A549 (cell line): ENCODE data around the gene GNRHR. TPM values are rescaled to one million over a fixed set of nuclear protein-coding genes. Genes with fewer than 3 reads are reported as not detected.

Source experiments
- ATAC-seq, 2 experiments: fragments of 200-7000 bp in 1 of 2; fragments of >200 bp in 1 of 2; cut with Nextera tagmentation in 1 of 2; cut with Tn5 transposase in 1 of 2; 3 replicates each; pipeline versions ENCODE4 v1.8.0 to v1.9.1; 2018 to 2020; ENCODE audit warnings: mild to moderate bottlenecking in 1 of 2, moderate library complexity in 1 of 2
- CTCF ChIA-PET: fragments of 300-600 bp; sonication (Branson Sonifier 250); formaldehyde crosslinking; extraction: SDS; loops from one replicate; lab custom pipeline; 2021; ENCODE audit warnings: antibody characterized with exemption, inconsistent platforms; lab: Yijun Ruan, JAX
- POLR2A ChIA-PET: fragments of 350-600 bp; formaldehyde crosslinking; extraction: SDS; loops from one replicate; lab custom pipeline; 2021; ENCODE audit warnings: antibody characterized with exemption, inconsistent platforms; lab: Yijun Ruan, JAX
- DNase-seq, 2 experiments: peaks; one replicate each; pipeline versions ENCODE4 v3.0.0 to v3.0.0-alpha.2; 2011 to 2016; ENCODE audit warnings: low read depth in 1 of 2, low spot score in 1 of 2
- FAIRE-seq: peaks from 2 replicates; lab custom pipeline; 2011; peaks lifted over from hg19 to GRCh38; lab: Jason Lieb, UNC
- H3K27ac ChIP-seq, 2 experiments: fragments of >200 bp; sonication (Bioruptor Twin); formaldehyde crosslinking; 3 replicates each; pipeline ENCODE4 v1.5.1; 2016 to 2017
- H3K4me1 ChIP-seq: fragments of >200 bp; sonication (Bioruptor Twin); formaldehyde crosslinking; 3 replicates; pipeline ENCODE4 v1.6.1; 2016
- H3K4me2 ChIP-seq: fragments of >200 bp; sonication (Bioruptor Twin); formaldehyde crosslinking; 3 replicates; pipeline ENCODE4 v1.6.1; 2016
- H3K4me3 ChIP-seq: fragments of >200 bp; sonication (Bioruptor Twin); formaldehyde crosslinking; 3 replicates; pipeline ENCODE4 v1.5.1; 2016
- H3K9me3 ChIP-seq: fragments of >200 bp; sonication (Bioruptor Twin); formaldehyde crosslinking; 3 replicates; pipeline ENCODE4 v1.6.1; 2016
- BHLHE40 ChIP-seq: IDR thresholded peaks from 2 replicates; pipeline ENCODE4 v1.6.1; 2012; ENCODE audit warnings: low read depth, low read length, inconsistent platforms
- EHMT2 ChIP-seq: fragments of 200-600 bp; sonication (generic); IDR thresholded peaks from 2 replicates; pipeline ENCODE4 v1.6.1; 2016; ENCODE audit warnings: antibody characterized with exemption, low read depth, mild to moderate bottlenecking, moderate library complexity
- EP300 ChIP-seq, 2 experiments: fragments of >200 bp; sonication (Bioruptor Twin); formaldehyde crosslinking; IDR thresholded peaks; 2 replicates in 1 of 2; 3 replicates in 1 of 2; pipeline ENCODE4 v1.6.1; 2016 to 2017
- ESRRA ChIP-seq: fragments of 150-350 bp; IDR thresholded peaks from 2 replicates; pipeline ENCODE4 v1.6.1; 2014; ENCODE audit warnings: mild to moderate bottlenecking, low read length, borderline replicate concordance
- FOSL2 ChIP-seq, 2 experiments: fragments of 450-650 bp in 1 of 2; fragments of >200 bp in 1 of 2; sonication (Bioruptor Twin) in 1 of 2; formaldehyde crosslinking; IDR thresholded peaks; 2 replicates each; pipeline versions ENCODE4 v1.5.0 to v1.6.1; 2016 to 2020; ENCODE audit warnings: mild to moderate bottlenecking in 1 of 2, moderate library complexity in 1 of 2
- FOXS1 ChIP-seq: fragments of 250-450 bp; sonication (Bioruptor Pico); IDR thresholded peaks from 2 replicates; pipeline ENCODE4 v1.5.0; 2020; ENCODE audit warnings: mild to moderate bottlenecking, moderate library complexity
- GATA3 ChIP-seq: IDR thresholded peaks from 2 replicates; pipeline ENCODE4 v1.6.1; 2012; ENCODE audit warnings: borderline replicate concordance
- HES2 ChIP-seq: fragments of >200 bp; sonication (Bioruptor Twin); formaldehyde crosslinking; IDR thresholded peaks from 2 replicates; pipeline ENCODE4 v1.6.1; 2016
- HEYL ChIP-seq: fragments of 250-450 bp; sonication (Bioruptor Pico); IDR thresholded peaks from 2 replicates; pipeline ENCODE4 v1.8.0; 2021; ENCODE audit warnings: mild to moderate bottlenecking, moderate library complexity
- HOXB5 ChIP-seq: fragments of 250-450 bp; sonication (Bioruptor Pico); IDR thresholded peaks from 2 replicates; pipeline ENCODE4 v1.5.0; 2020; ENCODE audit warnings: mild to moderate bottlenecking, moderate library complexity
- MAFK ChIP-seq: fragments of 450-650 bp; IDR thresholded peaks from 2 replicates; pipeline ENCODE4 v1.6.1; 2014; ENCODE audit not compliant: partially characterized antibody
- MAX ChIP-seq: IDR thresholded peaks from 2 replicates; pipeline ENCODE4 v1.6.1; 2012
- MYC ChIP-seq: IDR thresholded peaks from 2 replicates; pipeline ENCODE4 v1.6.1; 2012; ENCODE audit warnings: mild to moderate bottlenecking, inconsistent platforms, low read length, improper control_type of control experiment, borderline replicate concordance
- NR3C1 ChIP-seq: fragments of >200 bp; sonication (Bioruptor Twin); formaldehyde crosslinking; IDR thresholded peaks from 3 replicates; pipeline ENCODE4 v1.6.1; 2017
- PBX3 ChIP-seq: IDR thresholded peaks from 2 replicates; pipeline ENCODE4 v1.6.1; 2012
- PHF8 ChIP-seq: fragments of 200-600 bp; sonication (generic); IDR thresholded peaks from 2 replicates; pipeline ENCODE4 v1.6.1; 2016; ENCODE audit warnings: low read depth, mild to moderate bottlenecking, antibody characterized with exemption, moderate library complexity, borderline replicate concordance
- POLR2A ChIP-seq: IDR thresholded peaks from 2 replicates; pipeline ENCODE4 v1.6.1; 2012; ENCODE audit warnings: mild to moderate bottlenecking, low read length
- RCOR1 ChIP-seq: fragments of 150-350 bp; IDR thresholded peaks from 2 replicates; pipeline ENCODE4 v1.6.1; 2014; ENCODE audit warnings: antibody characterized with exemption, low read length, low read depth
- ZC3H11A ChIP-seq: fragments of 450-650 bp; IDR thresholded peaks from 2 replicates; pipeline ENCODE4 v1.6.1; 2014; ENCODE audit warnings: antibody characterized with exemption, mild to moderate bottlenecking
- ZFP36 ChIP-seq: fragments of 450-650 bp; IDR thresholded peaks from 2 replicates; pipeline ENCODE4 v1.6.1; 2014; ENCODE audit warnings: borderline replicate concordance; ENCODE audit not compliant: partially characterized antibody
- ZNF302 ChIP-seq: fragments of 250-450 bp; sonication (Bioruptor Pico); IDR thresholded peaks from 2 replicates; pipeline ENCODE4 v1.9.0; 2021; ENCODE audit warnings: inconsistent platforms, mild to moderate bottlenecking, moderate library complexity
- ZSCAN20 ChIP-seq: fragments of 250-450 bp; sonication (Bioruptor Pico); IDR thresholded peaks from 2 replicates; pipeline ENCODE4 v1.8.0; 2022; ENCODE audit warnings: mild to moderate bottlenecking, moderate library complexity
- WGBS: methylation state at CpG from one replicate; pipeline ENCODE4 v1.1.6; 2017; ENCODE audit errors: missing lambda C conversion rate; 5-methylcytosine and 5-hydroxymethylcytosine counted together
- polyA plus RNA-seq, 4 experiments: library from polyadenylated mRNA; depleted of rRNA in 3 of 4; stranded (reverse); fragments of >200 nt; fragmentation: RNase III in 1 of 4; extraction: RNeasy Plus Mini Kit Qiagen cat#74134 plus additional on column Dnase treatment in 1 of 4; gene quantifications; 2 replicates in 3 of 4; 3 replicates in 1 of 4; pipeline ENCODE4 v1.2.3, GENCODE V29; 2011 to 2017
- TF ChIP-seq, protein P1 (sequence below): fragments of 250-450 bp; sonication (Bioruptor Pico); IDR thresholded peaks from 2 replicates; pipeline ENCODE4 v1.5.0; 2021; ENCODE audit warnings: mild to moderate bottlenecking, moderate library complexity, borderline replicate concordance
- TF ChIP-seq, protein P2 (sequence below): fragments of 250-450 bp; sonication (Bioruptor Pico); IDR thresholded peaks from 2 replicates; pipeline ENCODE4 v1.5.0; 2020; ENCODE audit warnings: low read depth, mild to moderate bottlenecking, moderate library complexity
- TF ChIP-seq, protein P3 (sequence below): fragments of >200 bp; sonication (Bioruptor Twin); formaldehyde crosslinking; IDR thresholded peaks from 3 replicates; pipeline ENCODE4 v1.5.1; 2016

GNRHR gene
- polyA plus RNA-seq, 2 of the 4 experiments (the other 2 are of a cell fraction): not detected

DNA sequence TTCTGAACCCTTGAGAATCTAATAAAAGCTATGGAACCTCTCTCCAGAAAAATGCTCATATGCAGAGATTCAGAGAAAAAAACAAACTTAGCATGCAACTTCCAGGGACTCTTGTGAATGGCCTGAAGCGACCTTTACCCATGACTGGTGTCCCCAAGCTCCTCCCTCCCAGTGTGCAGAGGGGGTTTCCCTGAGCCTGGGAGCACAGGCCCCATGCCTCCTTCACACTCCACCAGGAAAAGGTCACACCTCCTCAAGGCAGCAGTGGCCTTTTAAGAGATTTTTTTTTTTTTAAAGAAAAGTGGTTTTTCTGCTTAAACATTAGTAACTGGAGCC lies 40.0 kb downstream of the GNRHR start:
- H3K4me3 ChIP-seq: no peak overlapping the region
- WGBS: 73% methylated on average over 1 of the region's 1 CpG
- H3K4me1 ChIP-seq: peaks cover 21% of the 10 kb centered on the region
- no peak for FAIRE-seq
- H3K4me2 ChIP-seq: peak overlapping the region; percentile 69
- peak in 1 of 2 experiments; percentile 36 for DNase-seq
- POLR2A ChIA-PET: interaction anchor here (2.1 kb wide), 1 partner anchor 13 kb away, joined by 6 read pairs; the partner anchor contains the start of gene UBA6
- TF ChIP-seq RCOR1 (no peak), MAFK (no peak), EP300 (IDR thresholded peaks at IDR 0.05) (no peak), ZNF302 (CRISPR knock-in tag) (no peak), GATA3 (no peak), PHF8 (no peak), EHMT2 (no peak), BHLHE40 (no peak), HOXB5 (no peak), NR3C1 (no peak), POLR2A (no peak), MYC (no peak)
- TF ChIP-seq, protein P1, sequence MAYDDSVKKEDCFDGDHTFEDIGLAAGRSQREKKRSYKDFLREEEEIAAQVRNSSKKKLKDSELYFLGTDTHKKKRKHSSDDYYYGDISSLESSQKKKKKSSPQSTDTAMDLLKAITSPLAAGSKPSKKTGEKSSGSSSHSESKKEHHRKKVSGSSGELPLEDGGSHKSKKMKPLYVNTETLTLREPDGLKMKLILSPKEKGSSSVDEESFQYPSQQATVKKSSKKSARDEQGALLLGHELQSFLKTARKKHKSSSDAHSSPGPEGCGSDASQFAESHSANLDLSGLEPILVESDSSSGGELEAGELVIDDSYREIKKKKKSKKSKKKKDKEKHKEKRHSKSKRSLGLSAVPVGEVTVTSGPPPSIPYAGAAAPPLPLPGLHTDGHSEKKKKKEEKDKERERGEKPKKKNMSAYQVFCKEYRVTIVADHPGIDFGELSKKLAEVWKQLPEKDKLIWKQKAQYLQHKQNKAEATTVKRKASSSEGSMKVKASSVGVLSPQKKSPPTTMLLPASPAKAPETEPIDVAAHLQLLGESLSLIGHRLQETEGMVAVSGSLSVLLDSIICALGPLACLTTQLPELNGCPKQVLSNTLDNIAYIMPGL (CRISPR knock-in tag): no peak
- no peaks in the 10 kb centered on the region for H3K9me3 ChIP-seq
- peak; percentile 57 to 78; a peak in 3 of 6 replicates for ATAC-seq
- peak overlapping the region; percentile 27 to 62; a peak in 4 of 6 replicates for H3K27ac ChIP-seq
- CTCF ChIA-PET: interaction anchor here (0.7 to 2.4 kb wide), 2 partner anchors 11 to 32 kb away, joined by 3 to 7 read pairs; no protein-coding TSS in a partner anchor

DNA sequence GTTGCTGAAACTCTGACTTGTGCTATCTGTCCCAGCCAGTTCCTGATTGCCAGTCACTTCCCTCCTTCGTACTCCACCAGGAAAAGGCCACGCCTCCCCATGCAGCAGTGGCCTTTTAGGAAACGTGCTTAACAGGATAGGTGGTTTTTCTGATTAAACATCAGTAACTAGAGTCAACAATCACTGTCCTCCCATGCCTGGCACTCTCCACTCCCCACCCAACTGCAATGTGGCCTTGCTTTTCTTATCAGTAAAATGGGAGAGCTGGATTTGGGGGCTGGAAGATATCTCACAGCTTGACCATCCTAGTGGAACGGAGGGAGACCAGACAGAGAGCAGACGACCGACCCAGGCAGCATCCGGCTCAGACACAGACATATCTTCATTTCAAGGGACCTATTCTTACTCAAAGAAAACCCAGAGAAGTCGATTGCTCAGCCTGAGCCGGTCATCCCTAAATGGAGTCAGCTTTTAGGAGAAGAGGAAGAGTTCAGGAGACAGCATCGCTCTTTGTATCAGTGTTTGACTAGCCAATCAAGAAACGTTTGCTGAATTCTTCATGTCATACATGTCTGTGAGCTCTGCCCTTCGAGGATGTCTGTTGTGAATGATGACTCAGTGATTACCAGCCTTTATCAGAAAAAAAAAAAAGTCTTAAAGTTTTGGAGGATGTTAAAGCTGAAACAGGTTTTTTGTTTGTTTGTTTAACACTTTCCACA lies 40.5 kb downstream of the GNRHR start:
- TF ChIP-seq ZSCAN20 (CRISPR knock-in tag): no peak
- no peak for TF ChIP-seq FOSL2 (IDR thresholded peaks at IDR 0.05)
- TF ChIP-seq FOSL2 (CRISPR knock-in tag; IDR thresholded peaks at IDR 0.05): peak; percentile 21
- no peak for TF ChIP-seq ZFP36
- no peak for TF ChIP-seq GATA3
- TF ChIP-seq, protein P2, sequence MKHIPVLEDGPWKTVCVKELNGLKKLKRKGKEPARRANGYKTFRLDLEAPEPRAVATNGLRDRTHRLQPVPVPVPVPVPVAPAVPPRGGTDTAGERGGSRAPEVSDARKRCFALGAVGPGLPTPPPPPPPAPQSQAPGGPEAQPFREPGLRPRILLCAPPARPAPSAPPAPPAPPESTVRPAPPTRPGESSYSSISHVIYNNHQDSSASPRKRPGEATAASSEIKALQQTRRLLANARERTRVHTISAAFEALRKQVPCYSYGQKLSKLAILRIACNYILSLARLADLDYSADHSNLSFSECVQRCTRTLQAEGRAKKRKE (CRISPR knock-in tag): no peak
- TF ChIP-seq ZC3H11A: no peak
- TF ChIP-seq FOXS1 (CRISPR knock-in tag): no peak
- TF ChIP-seq MYC: no peak
- no peak for TF ChIP-seq ESRRA
- TF ChIP-seq PBX3: no peak
- peak; percentile 72 for TF ChIP-seq MAFK
- no peak for TF ChIP-seq HES2
- no peak for TF ChIP-seq HEYL
- TF ChIP-seq MAX: no peak
- TF ChIP-seq, protein P3, sequence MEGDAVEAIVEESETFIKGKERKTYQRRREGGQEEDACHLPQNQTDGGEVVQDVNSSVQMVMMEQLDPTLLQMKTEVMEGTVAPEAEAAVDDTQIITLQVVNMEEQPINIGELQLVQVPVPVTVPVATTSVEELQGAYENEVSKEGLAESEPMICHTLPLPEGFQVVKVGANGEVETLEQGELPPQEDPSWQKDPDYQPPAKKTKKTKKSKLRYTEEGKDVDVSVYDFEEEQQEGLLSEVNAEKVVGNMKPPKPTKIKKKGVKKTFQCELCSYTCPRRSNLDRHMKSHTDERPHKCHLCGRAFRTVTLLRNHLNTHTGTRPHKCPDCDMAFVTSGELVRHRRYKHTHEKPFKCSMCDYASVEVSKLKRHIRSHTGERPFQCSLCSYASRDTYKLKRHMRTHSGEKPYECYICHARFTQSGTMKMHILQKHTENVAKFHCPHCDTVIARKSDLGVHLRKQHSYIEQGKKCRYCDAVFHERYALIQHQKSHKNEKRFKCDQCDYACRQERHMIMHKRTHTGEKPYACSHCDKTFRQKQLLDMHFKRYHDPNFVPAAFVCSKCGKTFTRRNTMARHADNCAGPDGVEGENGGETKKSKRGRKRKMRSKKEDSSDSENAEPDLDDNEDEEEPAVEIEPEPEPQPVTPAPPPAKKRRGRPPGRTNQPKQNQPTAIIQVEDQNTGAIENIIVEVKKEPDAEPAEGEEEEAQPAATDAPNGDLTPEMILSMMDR: no peak
- peaks cover 21% of the 10 kb centered on the region for H3K4me1 ChIP-seq
- 38% methylated on average over 12 of the region's 12 CpGs for whole genome bisulfite sequencing
- no peak overlapping the region for H3K4me3 ChIP-seq
- H3K4me2 ChIP-seq: peak overlapping the region; percentile 69
- peak overlapping the region; percentile 44 to 62; a peak in 4 of 6 replicates for H3K27ac ChIP-seq
- no peaks in the 10 kb centered on the region for H3K9me3 ChIP-seq
- DNase-seq: peak; percentile 16 to 45
- CTCF ChIA-PET: interaction anchor here (0.7 to 2.4 kb wide), 2 partner anchors 10 to 33 kb away, joined by 3 to 7 read pairs; no protein-coding TSS in a partner anchor
- no peak for FAIRE-seq
- POLR2A ChIA-PET: interaction anchor here (2.1 kb wide), 1 partner anchor 13 kb away, joined by 6 read pairs; the partner anchor contains the start of gene UBA6
- ATAC-seq: peak; percentile 62 to 86
